Fibroblast of lung (primary cell): Measurements from ENCODE around the gene PGM5. TPM values are rescaled to one million over a fixed set of nuclear protein-coding genes. Genes with fewer than 3 reads are reported as not detected.

ENCODE experiments used
- DNase-seq, 2 donors: peaks; one replicate each; pipeline versions ENCODE4 v3.0.0 to v3.0.0-alpha.2; 2010; ENCODE audit warnings: low read depth in 2 of 2
- H2AFZ ChIP-seq: 2 replicates; pipeline ENCODE4 v1.5.1; 2012; ENCODE audit warnings: low read length, control low read depth, inconsistent platforms
- H3K27ac ChIP-seq: 2 replicates; pipeline ENCODE4 v1.5.1; 2011; ENCODE audit warnings: low read length, control low read depth; ENCODE audit not compliant: insufficient read depth
- H3K27me3 ChIP-seq: 2 replicates; pipeline ENCODE4 v1.5.1; 2011; ENCODE audit warnings: mild to moderate bottlenecking, low read length; ENCODE audit not compliant: control insufficient read depth, insufficient read depth
- H3K36me3 ChIP-seq: 2 replicates; pipeline ENCODE4 v1.5.1; 2011; ENCODE audit warnings: low read length; ENCODE audit not compliant: control insufficient read depth, insufficient read depth
- H3K4me1 ChIP-seq: 2 replicates; pipeline ENCODE4 v1.5.1; 2011; ENCODE audit warnings: low read length; ENCODE audit not compliant: control insufficient read depth, insufficient read depth; ENCODE audit errors: extremely low read depth
- H3K4me2 ChIP-seq: 2 replicates; pipeline ENCODE4 v1.5.1; 2011; ENCODE audit warnings: low read length, control low read depth; ENCODE audit not compliant: insufficient read depth; ENCODE audit errors: extremely low read depth
- H3K4me3 ChIP-seq, 4 experiments: fragments of 200-600 bp in 1 of 4; sonication (generic) in 1 of 4; replicated peaks in 1 of 4; 2 replicates each; pipeline ENCODE4 v1.5.1; 2011 to 2016; ENCODE audit warnings: low read length in 4 of 4, low read depth in 3 of 4, mild to moderate bottlenecking in 3 of 4, control low read depth in 2 of 4, inconsistent platforms in 1 of 4, mixed read lengths in 1 of 4; ENCODE audit not compliant: insufficient read depth in 1 of 4; ENCODE audit errors: control extremely low read depth in 1 of 4
- H3K79me2 ChIP-seq: 2 replicates; pipeline ENCODE4 v1.5.1; 2012; ENCODE audit warnings: mild to moderate bottlenecking, low read length, inconsistent platforms; ENCODE audit not compliant: control insufficient read depth, insufficient read depth
- H3K9ac ChIP-seq: 2 replicates; pipeline ENCODE4 v1.5.1; 2011; ENCODE audit warnings: mild to moderate bottlenecking, low read length, control low read depth; ENCODE audit not compliant: insufficient read depth
- H3K9me3 ChIP-seq: 2 replicates; pipeline ENCODE4 v1.5.1; 2012; ENCODE audit warnings: low read depth, low read length; ENCODE audit not compliant: control insufficient read depth, insufficient read depth
- H4K20me1 ChIP-seq: 2 replicates; pipeline ENCODE4 v1.5.1; 2011; ENCODE audit warnings: low read length; ENCODE audit not compliant: control insufficient read depth, insufficient read depth; ENCODE audit errors: extremely low read depth
- EZH2 ChIP-seq: IDR thresholded peaks from 2 replicates; pipeline ENCODE4 v1.5.1; 2012; ENCODE audit warnings: low read length, control low read depth, mild to moderate bottlenecking; ENCODE audit errors: missing control alignments
- polyA plus RNA-seq, 2 donors: library from polyadenylated mRNA; depleted of rRNA in 1 of 2; stranded (reverse) in 1 of 2; unstranded in 1 of 2; fragments of >200 nt; gene quantifications; 2 replicates each; pipeline ENCODE4 v1.2.1, GENCODE V29; 2011 to 2012; ENCODE audit warnings: missing spikeins in 1 of 2
- total RNA-seq: library from RNA; depleted of rRNA; stranded (reverse); fragments of >200 nt; gene quantifications from 2 replicates; pipeline ENCODE4 v1.2.1, GENCODE V29; 2014
- TF ChIP-seq, protein P1 (sequence below), 2 donors: IDR thresholded peaks in 1 of 2; conservative IDR thresholded peaks in 1 of 2; 1 replicate in 1 of 2; 2 replicates in 1 of 2; pipeline ENCODE4 v1.5.1; 2011 to 2012; ENCODE audit warnings: low read length in 2 of 2, control low read depth in 1 of 2, inconsistent platforms in 1 of 2, low read depth in 1 of 2, mild to moderate bottlenecking in 1 of 2

PGM5 gene
- total and polyA plus RNA-seq, 2 donors (not counting 1 experiment from before 2014, with no cell fraction given): 42.6 to 113 TPM

DNA sequence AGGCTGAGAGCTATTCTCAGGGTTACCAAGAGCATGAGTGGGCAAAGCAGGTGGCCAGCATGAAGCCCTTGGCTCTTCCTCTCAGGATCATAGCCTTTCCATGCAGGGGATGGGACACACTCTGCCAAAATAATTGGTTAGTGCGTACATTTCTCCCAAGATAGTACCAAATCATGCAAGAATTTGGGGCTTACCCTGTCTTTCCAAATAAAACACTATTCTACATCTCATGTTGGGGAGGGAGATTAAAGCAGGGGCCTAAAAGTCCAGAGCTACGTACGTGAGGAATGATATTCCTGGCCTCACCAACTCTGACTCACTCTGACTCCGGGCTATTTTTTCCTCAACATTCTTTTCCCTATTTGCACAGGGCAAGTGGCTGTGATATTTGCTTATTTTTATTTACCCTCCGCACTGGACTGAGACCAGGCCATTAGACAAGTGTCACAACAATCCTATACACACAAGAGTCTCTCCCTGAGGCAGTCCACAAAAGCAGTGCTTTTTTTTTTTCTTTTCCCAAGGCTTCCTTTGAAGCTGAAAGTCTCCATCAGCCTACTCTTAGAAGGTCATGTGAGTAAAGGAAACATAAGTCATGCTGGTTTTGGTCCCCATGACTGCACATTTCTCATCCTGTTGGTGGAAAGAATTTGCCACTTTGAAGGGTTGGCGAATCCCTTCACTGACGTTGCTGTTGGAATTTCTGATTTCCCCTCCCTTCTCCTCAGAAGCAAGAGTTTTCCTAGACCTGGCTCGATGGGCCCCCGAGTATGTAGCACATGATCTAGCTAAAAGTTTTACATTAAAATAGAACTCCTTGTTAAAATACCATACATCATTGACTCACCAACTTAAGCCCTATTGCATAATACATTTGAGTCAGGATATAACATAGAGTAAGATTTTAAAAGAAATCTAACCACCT lies 144.3 kb downstream of the PGM5 start:
- no peaks in the 10 kb centered on the region for H3K27me3 ChIP-seq
- no peak overlapping the region for H2AFZ ChIP-seq
- H3K27ac ChIP-seq: peak overlapping the region; percentile 74
- no peaks in the 10 kb centered on the region for H4K20me1 ChIP-seq
- H3K4me3 ChIP-seq: no peak overlapping the region
- no peak for TF ChIP-seq EZH2
- TF ChIP-seq, protein P1, sequence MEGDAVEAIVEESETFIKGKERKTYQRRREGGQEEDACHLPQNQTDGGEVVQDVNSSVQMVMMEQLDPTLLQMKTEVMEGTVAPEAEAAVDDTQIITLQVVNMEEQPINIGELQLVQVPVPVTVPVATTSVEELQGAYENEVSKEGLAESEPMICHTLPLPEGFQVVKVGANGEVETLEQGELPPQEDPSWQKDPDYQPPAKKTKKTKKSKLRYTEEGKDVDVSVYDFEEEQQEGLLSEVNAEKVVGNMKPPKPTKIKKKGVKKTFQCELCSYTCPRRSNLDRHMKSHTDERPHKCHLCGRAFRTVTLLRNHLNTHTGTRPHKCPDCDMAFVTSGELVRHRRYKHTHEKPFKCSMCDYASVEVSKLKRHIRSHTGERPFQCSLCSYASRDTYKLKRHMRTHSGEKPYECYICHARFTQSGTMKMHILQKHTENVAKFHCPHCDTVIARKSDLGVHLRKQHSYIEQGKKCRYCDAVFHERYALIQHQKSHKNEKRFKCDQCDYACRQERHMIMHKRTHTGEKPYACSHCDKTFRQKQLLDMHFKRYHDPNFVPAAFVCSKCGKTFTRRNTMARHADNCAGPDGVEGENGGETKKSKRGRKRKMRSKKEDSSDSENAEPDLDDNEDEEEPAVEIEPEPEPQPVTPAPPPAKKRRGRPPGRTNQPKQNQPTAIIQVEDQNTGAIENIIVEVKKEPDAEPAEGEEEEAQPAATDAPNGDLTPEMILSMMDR (conservative IDR thresholded peaks at IDR 0.05 in 1 of 2, IDR thresholded peaks at IDR 0.05 in 1 of 2; ENCODE audit: low read depth in 1 of 2, low read length in 2 of 2): no peak
- H3K4me1 ChIP-seq: peaks cover 13% of the 10 kb centered on the region
- no peak overlapping the region for H3K9ac ChIP-seq
- peak; percentile 65 to 69 for DNase-seq
- H3K36me3 ChIP-seq: no peaks in the 10 kb centered on the region
- H3K9me3 ChIP-seq: no peaks in the 10 kb centered on the region
- no peaks in the 10 kb centered on the region for H3K79me2 ChIP-seq
- peak overlapping the region; percentile 3 for H3K4me2 ChIP-seq

DNA sequence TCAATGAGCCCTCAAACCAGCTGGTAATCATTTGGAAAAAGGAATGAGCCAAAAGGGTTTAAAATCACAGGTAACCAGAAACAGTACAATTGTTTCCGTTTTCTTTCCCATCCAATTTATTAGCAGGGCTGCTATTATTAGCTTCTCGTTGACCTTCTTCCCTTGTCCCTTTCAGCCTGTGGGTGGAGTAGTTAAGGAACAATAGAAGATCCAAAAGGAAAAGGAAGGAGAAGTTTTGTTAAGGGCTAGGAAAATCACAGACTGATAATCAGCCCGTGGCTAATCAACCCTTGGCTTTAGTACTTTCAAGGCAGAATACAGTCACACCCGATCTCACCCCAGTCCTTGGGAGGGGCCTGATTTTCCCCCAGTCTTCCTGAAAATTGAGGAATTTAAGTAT lies 145.9 kb downstream of the PGM5 start:
- H4K20me1 ChIP-seq: no peaks in the 10 kb centered on the region
- no peak for DNase-seq
- no peaks in the 10 kb centered on the region for H3K27me3 ChIP-seq
- no peaks in the 10 kb centered on the region for H3K36me3 ChIP-seq
- H3K4me3 ChIP-seq: no peak overlapping the region
- H2AFZ ChIP-seq: no peak overlapping the region
- H3K9ac ChIP-seq: no peak overlapping the region
- peaks cover 17% of the 10 kb centered on the region for H3K4me1 ChIP-seq
- no peaks in the 10 kb centered on the region for H3K79me2 ChIP-seq
- no peaks in the 10 kb centered on the region for H3K9me3 ChIP-seq
- no peak for TF ChIP-seq EZH2
- TF ChIP-seq, protein P1 (conservative IDR thresholded peaks at IDR 0.05 in 1 of 2, IDR thresholded peaks at IDR 0.05 in 1 of 2; ENCODE audit: low read depth in 1 of 2, low read length in 2 of 2): no peak
- H3K4me2 ChIP-seq: no peak overlapping the region
- H3K27ac ChIP-seq: no peak overlapping the region

DNA sequence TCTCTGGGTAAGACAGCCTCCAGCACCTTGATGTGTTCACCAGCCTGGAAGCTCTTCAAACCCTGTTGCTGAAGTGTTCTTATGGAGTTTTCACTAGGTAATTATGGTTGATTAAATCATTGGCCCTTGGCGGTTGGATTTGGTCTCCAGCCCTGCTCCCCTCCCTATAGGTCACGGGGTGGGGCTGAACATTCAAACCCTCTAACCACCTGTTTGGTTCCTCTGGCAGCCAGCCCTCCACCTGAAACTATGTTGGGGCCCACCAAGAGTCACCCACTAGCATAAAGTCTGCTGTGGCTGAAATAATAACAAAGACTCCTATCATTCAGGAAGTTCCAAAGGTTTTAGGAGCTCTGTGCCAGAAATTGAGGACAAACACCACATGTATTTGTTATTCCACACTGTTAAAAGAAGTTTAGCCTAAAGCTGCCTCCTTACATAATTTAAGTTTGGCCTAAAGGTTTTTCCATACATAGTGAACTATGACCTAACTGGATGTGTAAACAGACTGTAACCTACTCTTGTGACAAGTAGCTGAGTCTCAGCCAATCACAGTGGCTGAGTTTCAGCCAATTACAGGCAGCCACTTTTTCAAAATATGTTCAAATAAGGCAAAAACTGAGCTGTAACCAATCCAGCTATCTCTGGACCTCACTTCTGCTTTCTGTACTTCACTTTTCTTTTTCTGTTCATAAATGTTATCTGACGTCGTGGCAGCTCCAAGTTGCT lies 149.4 kb downstream of the PGM5 start:
- DNase-seq: peak in 1 of 2 donors; percentile 59
- Histone ChIP-seq H3K4me2 (no peak overlapping the region), H3K79me2 (no peaks in the 10 kb centered on the region), H3K9ac (no peak overlapping the region), H3K27ac (no peak overlapping the region), H3K9me3 (no peaks in the 10 kb centered on the region), H4K20me1 (no peaks in the 10 kb centered on the region), H3K27me3 (no peaks in the 10 kb centered on the region), H3K4me1 (peaks cover 10% of the 10 kb centered on the region), H2AFZ (no peak overlapping the region), H3K4me3 (no peak overlapping the region), H3K36me3 (no peaks in the 10 kb centered on the region)
- TF ChIP-seq, protein P1 (conservative IDR thresholded peaks at IDR 0.05 in 1 of 2, IDR thresholded peaks at IDR 0.05 in 1 of 2; ENCODE audit: low read depth in 1 of 2, low read length in 2 of 2): no peak
- TF ChIP-seq EZH2: no peak
